Sigmoid colon (tissue), 7 donors: ENCODE measurements around the gene AP4S1. TPM values are rescaled to one million over a fixed set of nuclear protein-coding genes. Genes with fewer than 3 reads are reported as not detected.

ENCODE experiments used
- DNase-seq: peaks from one replicate; pipeline ENCODE4 v3.0.0-alpha.2; 2019
- H3K27ac ChIP-seq, 4 donors: fragments of 200-600 bp; sonication (generic); one replicate each; pipeline ENCODE4 v1.5.1; 2016 to 2019; ENCODE audit warnings: mild to moderate bottlenecking in 1 of 4
- H3K27me3 ChIP-seq, 3 donors: fragments of 200-600 bp; sonication (generic); one replicate each; pipeline ENCODE4 v1.5.1; 2019; ENCODE audit warnings: mild to moderate bottlenecking in 1 of 3
- H3K36me3 ChIP-seq, 4 donors: fragments of 200-600 bp; sonication (generic); one replicate each; pipeline ENCODE4 v1.5.1; 2016 to 2019
- H3K4me1 ChIP-seq, 4 donors: fragments of 200-600 bp; sonication (generic); one replicate each; pipeline ENCODE4 v1.5.1; 2017 to 2019
- H3K4me3 ChIP-seq, 4 donors: fragments of 200-600 bp; sonication (generic); one replicate each; pipeline ENCODE4 v1.5.1; 2017 to 2019; ENCODE audit warnings: mild to moderate bottlenecking in 2 of 4, moderate library complexity in 1 of 4
- H3K9me3 ChIP-seq, 4 donors: fragments of 200-600 bp in 3 of 4; sonication (generic) in 3 of 4; one replicate each; pipeline versions ENCODE4 v1.5.1 to v1.6.1; 2013 to 2019
- EP300 ChIP-seq, 4 donors: sonication (generic); formaldehyde crosslinking; IDR thresholded peaks; one replicate each; pipeline ENCODE4 v1.6.1; 2017; ENCODE audit warnings: antibody characterized with exemption in 4 of 4
- POLR2A ChIP-seq, 2 donors: fragments of 450-650 bp; IDR thresholded peaks; one replicate each; pipeline ENCODE4 v1.6.1; 2016; ENCODE audit warnings: antibody characterized with exemption in 2 of 2, mild to moderate bottlenecking in 2 of 2, moderate library complexity in 2 of 2
- POLR2AphosphoS5 ChIP-seq, 4 donors: sonication (generic); formaldehyde crosslinking; IDR thresholded peaks; one replicate each; pipeline ENCODE4 v1.6.1; 2017; ENCODE audit warnings: antibody characterized with exemption in 4 of 4
- WGBS, 2 donors: extraction: QIAGEN DNeasy Blood & Tissue Kit; methylation state at CpG; one replicate each; pipeline ENCODE4 v1.1.7; 2013; 5-methylcytosine and 5-hydroxymethylcytosine counted together
- intact Hi-C: fragments of 100-400 bp; cut with DNase I; formaldehyde crosslinking; loops from one replicate; pipeline ENCODE4 v1.15.1; 2023
- polyA plus RNA-seq, 3 donors: library from polyadenylated mRNA; stranded (reverse); fragments of 200-250 nt; gene quantifications; one replicate each; pipeline ENCODE4 v1.2.3, GENCODE V29; 2013
- total RNA-seq, 4 donors: library from RNA; depleted of rRNA; stranded (reverse); fragments of >200 nt; gene quantifications; one replicate each; pipeline ENCODE4 v1.1.0, GENCODE V29; 2016
- TF ChIP-seq, protein P1 (sequence below), 4 experiments: fragments of 450-650 bp in 3 of 4; fragments of 200-600 bp in 1 of 4; IDR thresholded peaks; one replicate each; pipeline ENCODE4 v1.5.1; 2016 to 2019; ENCODE audit warnings: antibody characterized with exemption in 4 of 4, mild to moderate bottlenecking in 3 of 4, moderate library complexity in 2 of 4
- donor health status: healthy with polysubstance abuse.
- donor health status: Bipolar disorder and iron deficiency.
- donor health status: healthy.

The AP4S1 gene
- total and polyA plus RNA-seq, 7 donors, result 4.8 to 29.1 (median 13.8) TPM

DNA sequence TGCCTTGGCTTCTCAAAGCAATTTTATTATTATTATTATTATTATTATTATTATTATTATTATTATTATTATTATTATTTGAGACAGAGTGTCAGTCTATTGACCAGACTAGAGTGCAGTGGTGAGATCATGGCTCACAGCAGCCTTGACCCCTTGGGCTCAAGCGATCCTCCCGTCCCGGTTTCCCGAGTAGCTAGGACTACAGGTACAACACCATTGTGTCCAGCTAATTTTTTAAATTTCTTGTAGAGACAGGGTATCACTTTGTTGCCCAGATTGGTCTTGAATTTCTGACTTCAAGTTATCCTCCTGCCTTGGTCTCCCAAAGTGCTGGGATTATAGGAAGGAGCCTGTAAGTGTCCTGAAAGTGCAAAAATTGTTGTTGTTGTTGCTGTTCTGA is 11.6 kb upstream of the AP4S1 start:
- no peak for DNase-seq
- peaks cover 0 to 40% (median 28%) of the 10 kb centered on the region in 4 donors for H3K4me1 ChIP-seq
- TF ChIP-seq EP300 (IDR thresholded peaks at IDR 0.05) (no peak), POLR2A (IDR thresholded peaks at IDR 0.05) (no peak), POLR2AphosphoS5 (IDR thresholded peaks at IDR 0.05) (no peak)
- TF ChIP-seq, protein P1, sequence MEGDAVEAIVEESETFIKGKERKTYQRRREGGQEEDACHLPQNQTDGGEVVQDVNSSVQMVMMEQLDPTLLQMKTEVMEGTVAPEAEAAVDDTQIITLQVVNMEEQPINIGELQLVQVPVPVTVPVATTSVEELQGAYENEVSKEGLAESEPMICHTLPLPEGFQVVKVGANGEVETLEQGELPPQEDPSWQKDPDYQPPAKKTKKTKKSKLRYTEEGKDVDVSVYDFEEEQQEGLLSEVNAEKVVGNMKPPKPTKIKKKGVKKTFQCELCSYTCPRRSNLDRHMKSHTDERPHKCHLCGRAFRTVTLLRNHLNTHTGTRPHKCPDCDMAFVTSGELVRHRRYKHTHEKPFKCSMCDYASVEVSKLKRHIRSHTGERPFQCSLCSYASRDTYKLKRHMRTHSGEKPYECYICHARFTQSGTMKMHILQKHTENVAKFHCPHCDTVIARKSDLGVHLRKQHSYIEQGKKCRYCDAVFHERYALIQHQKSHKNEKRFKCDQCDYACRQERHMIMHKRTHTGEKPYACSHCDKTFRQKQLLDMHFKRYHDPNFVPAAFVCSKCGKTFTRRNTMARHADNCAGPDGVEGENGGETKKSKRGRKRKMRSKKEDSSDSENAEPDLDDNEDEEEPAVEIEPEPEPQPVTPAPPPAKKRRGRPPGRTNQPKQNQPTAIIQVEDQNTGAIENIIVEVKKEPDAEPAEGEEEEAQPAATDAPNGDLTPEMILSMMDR (IDR thresholded peaks at IDR 0.05), result no peak
- H3K4me3 ChIP-seq, result no peak overlapping the region
- H3K9me3 ChIP-seq, result no peaks in the 10 kb centered on the region
- no peaks in the 10 kb centered on the region for H3K27me3 ChIP-seq
- intact Hi-C loops, result no loop called here
- 95 to 99% methylated on average over 4 of the region's 4 CpGs for WGBS, 2 donors
- no peak overlapping the region for H3K27ac ChIP-seq
- peaks cover 0 to 10% (median 0%) of the 10 kb centered on the region in 4 donors for H3K36me3 ChIP-seq

DNA sequence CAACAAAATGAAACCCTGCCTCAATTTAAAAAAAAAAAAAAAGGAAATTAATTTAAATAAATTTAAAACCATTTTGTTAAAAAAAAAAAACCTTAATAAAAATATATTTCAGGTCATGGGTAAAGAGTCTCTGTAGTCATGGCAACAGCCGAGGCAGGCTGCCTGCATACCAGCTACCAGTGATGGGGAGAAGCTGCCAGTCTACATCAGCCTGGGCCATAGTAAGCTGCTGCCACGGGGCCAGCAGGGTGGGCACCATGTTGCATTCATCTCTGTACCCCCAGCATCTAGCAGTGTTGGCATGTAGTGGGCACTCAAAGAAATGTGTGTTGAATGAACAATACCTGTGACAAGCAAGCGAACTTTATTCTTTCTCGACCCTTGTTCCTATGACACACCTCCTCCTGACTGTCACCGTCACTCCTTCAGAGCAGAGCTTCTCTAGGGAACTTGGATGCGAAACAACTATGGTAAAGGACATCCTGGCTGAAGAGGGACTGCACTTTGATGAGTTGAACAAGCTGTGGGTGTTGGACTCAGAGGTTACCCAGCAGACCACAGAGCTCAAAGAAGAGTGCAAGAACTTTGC is 7.3 kb upstream of the AP4S1 start:
- Histone ChIP-seq H3K4me1 (peaks cover 0 to 44% (median 29%) of the 10 kb centered on the region in 4 donors), H3K27ac (no peak overlapping the region), H3K36me3 (peaks cover 0 to 18% (median 0%) of the 10 kb centered on the region in 4 donors), H3K9me3 (no peaks in the 10 kb centered on the region), H3K4me3 (no peak overlapping the region), H3K27me3 (no peaks in the 10 kb centered on the region)
- no peak for DNase-seq
- intact Hi-C loops, result no loop called here
- TF ChIP-seq, protein P1 (IDR thresholded peaks at IDR 0.05), result no peak
- TF ChIP-seq POLR2A (IDR thresholded peaks at IDR 0.05), result no peak
- no peak for TF ChIP-seq POLR2AphosphoS5 (IDR thresholded peaks at IDR 0.05)
- no peak for TF ChIP-seq EP300 (IDR thresholded peaks at IDR 0.05)
- WGBS, 2 donors, result 84 to 89% methylated on average over 6 of the region's 6 CpGs

DNA sequence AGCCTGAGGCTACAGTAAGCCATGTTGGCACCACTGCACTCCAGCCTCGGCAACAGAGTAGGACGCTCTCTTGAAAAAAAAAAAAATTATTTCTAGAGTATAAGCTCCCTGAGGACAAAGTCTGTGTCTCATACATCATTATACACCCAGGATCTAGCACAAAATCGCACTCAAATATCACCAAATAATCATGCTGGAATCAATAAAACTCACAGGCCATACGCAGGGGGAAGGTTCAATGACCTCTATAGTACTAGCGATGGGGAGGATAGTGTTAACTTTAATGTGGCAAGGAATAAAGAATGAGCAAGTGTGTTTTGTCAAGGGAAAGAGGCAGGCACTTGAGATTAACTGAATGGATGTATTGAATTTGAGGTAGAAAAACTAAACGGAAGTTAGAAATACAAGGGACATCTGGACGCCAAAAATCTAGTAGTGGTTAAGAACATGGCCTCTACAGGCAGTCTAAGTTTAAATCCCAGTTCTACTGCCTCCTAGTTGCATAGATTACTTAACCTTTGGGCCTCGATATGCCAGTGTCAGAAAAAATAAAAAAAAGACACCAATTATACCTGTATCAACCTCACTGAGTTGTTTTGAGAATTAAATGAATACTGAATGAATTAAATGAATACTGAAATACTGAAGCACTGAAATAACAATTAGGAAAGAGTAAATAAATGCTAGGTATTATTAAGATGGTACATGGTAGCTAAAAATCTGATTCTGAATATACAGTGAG is 4.4 kb upstream of the AP4S1 start:
- TF ChIP-seq, protein P1 (IDR thresholded peaks at IDR 0.05), result no peak
- TF ChIP-seq POLR2AphosphoS5 (IDR thresholded peaks at IDR 0.05) (no peak), POLR2A (IDR thresholded peaks at IDR 0.05) (no peak), EP300 (IDR thresholded peaks at IDR 0.05) (no peak)
- H3K27ac ChIP-seq, result no peak overlapping the region
- 88 to 93% methylated on average over 8 of the region's 8 CpGs for WGBS, 2 donors
- no peaks in the 10 kb centered on the region for H3K9me3 ChIP-seq
- DNase-seq, result no peak
- H3K27me3 ChIP-seq, result no peaks in the 10 kb centered on the region
- intact Hi-C loops, result no loop called here
- no peak overlapping the region for H3K4me3 ChIP-seq
- H3K36me3 ChIP-seq, result peaks cover 0 to 18% (median 0%) of the 10 kb centered on the region in 4 donors
- peaks cover 0 to 54% (median 28%) of the 10 kb centered on the region in 4 donors for H3K4me1 ChIP-seq

DNA sequence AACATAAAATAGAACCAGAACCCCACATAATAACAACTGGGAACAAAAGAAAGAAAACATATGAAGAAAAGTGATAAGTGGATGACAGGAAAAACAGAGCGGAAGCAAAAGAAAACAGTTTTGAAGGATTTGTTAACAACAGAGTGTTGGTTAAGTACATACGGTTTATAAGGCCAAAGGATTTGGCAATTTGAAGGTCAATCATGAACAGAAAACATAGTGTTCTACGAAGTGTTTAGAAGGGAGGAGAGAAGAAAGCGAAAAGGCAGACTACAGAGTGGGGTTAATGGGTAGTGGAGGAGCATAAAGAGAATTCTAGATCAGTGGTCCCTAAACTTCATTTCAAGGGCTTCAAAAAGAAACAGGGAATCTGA is 3.9 kb upstream of the AP4S1 start:
- peaks cover 0 to 18% (median 0%) of the 10 kb centered on the region in 4 donors for H3K36me3 ChIP-seq
- H3K9me3 ChIP-seq, result no peaks in the 10 kb centered on the region
- intact Hi-C loops, result no loop called here
- peaks cover 0 to 50% (median 27%) of the 10 kb centered on the region in 4 donors for H3K4me1 ChIP-seq
- WGBS, 2 donors, result 88 to 89% methylated on average over 4 of the region's 4 CpGs
- H3K27ac ChIP-seq, result no peak overlapping the region
- no peak overlapping the region for H3K4me3 ChIP-seq
- TF ChIP-seq EP300 (IDR thresholded peaks at IDR 0.05) (no peak), POLR2A (IDR thresholded peaks at IDR 0.05) (no peak), POLR2AphosphoS5 (IDR thresholded peaks at IDR 0.05) (no peak)
- TF ChIP-seq, protein P1 (IDR thresholded peaks at IDR 0.05), result no peak
- DNase-seq, result no peak
- H3K27me3 ChIP-seq, result no peaks in the 10 kb centered on the region
